ENCODE results near the gene COL17A1.

DNA sequence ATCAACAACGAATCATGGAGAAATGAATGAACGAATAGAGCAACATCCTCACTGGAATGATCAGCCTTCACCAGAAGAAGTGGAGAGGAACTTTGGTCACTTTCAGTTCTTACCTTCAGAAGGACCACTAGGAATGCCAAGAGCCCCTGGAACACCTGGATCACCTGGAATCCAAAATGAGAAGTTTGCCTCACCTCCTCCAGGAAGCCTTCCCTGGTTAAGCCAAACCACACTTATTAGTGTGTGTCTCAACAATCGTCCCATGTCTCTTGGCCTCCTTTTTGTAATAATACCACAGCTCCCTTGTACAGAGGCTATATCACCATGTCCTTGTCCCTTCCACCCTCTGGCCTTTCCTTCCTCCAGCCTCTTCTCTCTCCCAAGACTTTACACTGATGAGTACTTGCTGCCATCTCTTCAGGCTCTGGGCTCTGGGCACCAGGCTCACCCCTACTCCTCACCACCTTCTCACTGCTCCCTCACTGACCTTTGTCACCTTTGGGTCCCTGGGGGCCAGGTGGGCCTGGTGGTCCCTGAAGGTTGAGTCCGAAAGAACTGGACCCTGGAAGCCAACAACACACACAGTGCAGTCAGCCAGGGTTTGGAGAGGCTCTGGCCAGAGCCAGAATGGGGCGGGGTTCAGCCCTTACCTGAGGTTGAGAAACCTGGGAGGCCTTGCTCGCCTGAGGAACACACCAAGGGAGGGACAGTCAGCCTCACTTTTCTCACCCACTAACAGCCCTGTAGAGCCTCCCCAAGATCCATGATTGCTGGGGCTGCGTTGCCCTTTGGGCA lies 46.5 kb downstream of the COL17A1 start:
- TF ChIP-seq HCFC1 (IDR thresholded peaks at IDR 0.05; ENCODE audit: low read depth, low read length) = no peak
- TF ChIP-seq BACH1 (tag; IDR thresholded peaks at IDR 0.05) = no peak
- TF ChIP-seq, protein P1, sequence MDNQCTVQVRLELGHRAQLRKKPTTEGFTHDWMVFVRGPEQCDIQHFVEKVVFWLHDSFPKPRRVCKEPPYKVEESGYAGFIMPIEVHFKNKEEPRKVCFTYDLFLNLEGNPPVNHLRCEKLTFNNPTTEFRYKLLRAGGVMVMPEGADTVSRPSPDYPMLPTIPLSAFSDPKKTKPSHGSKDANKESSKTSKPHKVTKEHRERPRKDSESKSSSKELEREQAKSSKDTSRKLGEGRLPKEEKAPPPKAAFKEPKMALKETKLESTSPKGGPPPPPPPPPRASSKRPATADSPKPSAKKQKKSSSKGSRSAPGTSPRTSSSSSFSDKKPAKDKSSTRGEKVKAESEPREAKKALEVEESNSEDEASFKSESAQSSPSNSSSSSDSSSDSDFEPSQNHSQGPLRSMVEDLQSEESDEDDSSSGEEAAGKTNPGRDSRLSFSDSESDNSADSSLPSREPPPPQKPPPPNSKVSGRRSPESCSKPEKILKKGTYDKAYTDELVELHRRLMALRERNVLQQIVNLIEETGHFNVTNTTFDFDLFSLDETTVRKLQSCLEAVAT (IDR thresholded peaks at IDR 0.05) = no peak
- TF ChIP-seq, protein P2, sequence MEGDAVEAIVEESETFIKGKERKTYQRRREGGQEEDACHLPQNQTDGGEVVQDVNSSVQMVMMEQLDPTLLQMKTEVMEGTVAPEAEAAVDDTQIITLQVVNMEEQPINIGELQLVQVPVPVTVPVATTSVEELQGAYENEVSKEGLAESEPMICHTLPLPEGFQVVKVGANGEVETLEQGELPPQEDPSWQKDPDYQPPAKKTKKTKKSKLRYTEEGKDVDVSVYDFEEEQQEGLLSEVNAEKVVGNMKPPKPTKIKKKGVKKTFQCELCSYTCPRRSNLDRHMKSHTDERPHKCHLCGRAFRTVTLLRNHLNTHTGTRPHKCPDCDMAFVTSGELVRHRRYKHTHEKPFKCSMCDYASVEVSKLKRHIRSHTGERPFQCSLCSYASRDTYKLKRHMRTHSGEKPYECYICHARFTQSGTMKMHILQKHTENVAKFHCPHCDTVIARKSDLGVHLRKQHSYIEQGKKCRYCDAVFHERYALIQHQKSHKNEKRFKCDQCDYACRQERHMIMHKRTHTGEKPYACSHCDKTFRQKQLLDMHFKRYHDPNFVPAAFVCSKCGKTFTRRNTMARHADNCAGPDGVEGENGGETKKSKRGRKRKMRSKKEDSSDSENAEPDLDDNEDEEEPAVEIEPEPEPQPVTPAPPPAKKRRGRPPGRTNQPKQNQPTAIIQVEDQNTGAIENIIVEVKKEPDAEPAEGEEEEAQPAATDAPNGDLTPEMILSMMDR (IDR thresholded peaks at IDR 0.05 in 2 of 3, conservative IDR thresholded peaks at IDR 0.05 in 1 of 3; ENCODE audit: insufficient read depth in 2 of 3, low read depth in 1 of 3, low read length in 3 of 3) = no peak
- TF ChIP-seq MIER1 (IDR thresholded peaks at IDR 0.05; ENCODE audit: low read depth) = no peak
- TF ChIP-seq RAD21 (CRISPR knock-in tag; conservative IDR thresholded peaks at IDR 0.05 in 1 of 2, IDR thresholded peaks at IDR 0.05 in 1 of 2) = no peak
- TF ChIP-seq SRF (CRISPR knock-in tag; IDR thresholded peaks at IDR 0.05) = no peak
- no peak for TF ChIP-seq CHD2 (IDR thresholded peaks at IDR 0.05; ENCODE audit: low read depth, low read length)
- TF ChIP-seq, protein P3, sequence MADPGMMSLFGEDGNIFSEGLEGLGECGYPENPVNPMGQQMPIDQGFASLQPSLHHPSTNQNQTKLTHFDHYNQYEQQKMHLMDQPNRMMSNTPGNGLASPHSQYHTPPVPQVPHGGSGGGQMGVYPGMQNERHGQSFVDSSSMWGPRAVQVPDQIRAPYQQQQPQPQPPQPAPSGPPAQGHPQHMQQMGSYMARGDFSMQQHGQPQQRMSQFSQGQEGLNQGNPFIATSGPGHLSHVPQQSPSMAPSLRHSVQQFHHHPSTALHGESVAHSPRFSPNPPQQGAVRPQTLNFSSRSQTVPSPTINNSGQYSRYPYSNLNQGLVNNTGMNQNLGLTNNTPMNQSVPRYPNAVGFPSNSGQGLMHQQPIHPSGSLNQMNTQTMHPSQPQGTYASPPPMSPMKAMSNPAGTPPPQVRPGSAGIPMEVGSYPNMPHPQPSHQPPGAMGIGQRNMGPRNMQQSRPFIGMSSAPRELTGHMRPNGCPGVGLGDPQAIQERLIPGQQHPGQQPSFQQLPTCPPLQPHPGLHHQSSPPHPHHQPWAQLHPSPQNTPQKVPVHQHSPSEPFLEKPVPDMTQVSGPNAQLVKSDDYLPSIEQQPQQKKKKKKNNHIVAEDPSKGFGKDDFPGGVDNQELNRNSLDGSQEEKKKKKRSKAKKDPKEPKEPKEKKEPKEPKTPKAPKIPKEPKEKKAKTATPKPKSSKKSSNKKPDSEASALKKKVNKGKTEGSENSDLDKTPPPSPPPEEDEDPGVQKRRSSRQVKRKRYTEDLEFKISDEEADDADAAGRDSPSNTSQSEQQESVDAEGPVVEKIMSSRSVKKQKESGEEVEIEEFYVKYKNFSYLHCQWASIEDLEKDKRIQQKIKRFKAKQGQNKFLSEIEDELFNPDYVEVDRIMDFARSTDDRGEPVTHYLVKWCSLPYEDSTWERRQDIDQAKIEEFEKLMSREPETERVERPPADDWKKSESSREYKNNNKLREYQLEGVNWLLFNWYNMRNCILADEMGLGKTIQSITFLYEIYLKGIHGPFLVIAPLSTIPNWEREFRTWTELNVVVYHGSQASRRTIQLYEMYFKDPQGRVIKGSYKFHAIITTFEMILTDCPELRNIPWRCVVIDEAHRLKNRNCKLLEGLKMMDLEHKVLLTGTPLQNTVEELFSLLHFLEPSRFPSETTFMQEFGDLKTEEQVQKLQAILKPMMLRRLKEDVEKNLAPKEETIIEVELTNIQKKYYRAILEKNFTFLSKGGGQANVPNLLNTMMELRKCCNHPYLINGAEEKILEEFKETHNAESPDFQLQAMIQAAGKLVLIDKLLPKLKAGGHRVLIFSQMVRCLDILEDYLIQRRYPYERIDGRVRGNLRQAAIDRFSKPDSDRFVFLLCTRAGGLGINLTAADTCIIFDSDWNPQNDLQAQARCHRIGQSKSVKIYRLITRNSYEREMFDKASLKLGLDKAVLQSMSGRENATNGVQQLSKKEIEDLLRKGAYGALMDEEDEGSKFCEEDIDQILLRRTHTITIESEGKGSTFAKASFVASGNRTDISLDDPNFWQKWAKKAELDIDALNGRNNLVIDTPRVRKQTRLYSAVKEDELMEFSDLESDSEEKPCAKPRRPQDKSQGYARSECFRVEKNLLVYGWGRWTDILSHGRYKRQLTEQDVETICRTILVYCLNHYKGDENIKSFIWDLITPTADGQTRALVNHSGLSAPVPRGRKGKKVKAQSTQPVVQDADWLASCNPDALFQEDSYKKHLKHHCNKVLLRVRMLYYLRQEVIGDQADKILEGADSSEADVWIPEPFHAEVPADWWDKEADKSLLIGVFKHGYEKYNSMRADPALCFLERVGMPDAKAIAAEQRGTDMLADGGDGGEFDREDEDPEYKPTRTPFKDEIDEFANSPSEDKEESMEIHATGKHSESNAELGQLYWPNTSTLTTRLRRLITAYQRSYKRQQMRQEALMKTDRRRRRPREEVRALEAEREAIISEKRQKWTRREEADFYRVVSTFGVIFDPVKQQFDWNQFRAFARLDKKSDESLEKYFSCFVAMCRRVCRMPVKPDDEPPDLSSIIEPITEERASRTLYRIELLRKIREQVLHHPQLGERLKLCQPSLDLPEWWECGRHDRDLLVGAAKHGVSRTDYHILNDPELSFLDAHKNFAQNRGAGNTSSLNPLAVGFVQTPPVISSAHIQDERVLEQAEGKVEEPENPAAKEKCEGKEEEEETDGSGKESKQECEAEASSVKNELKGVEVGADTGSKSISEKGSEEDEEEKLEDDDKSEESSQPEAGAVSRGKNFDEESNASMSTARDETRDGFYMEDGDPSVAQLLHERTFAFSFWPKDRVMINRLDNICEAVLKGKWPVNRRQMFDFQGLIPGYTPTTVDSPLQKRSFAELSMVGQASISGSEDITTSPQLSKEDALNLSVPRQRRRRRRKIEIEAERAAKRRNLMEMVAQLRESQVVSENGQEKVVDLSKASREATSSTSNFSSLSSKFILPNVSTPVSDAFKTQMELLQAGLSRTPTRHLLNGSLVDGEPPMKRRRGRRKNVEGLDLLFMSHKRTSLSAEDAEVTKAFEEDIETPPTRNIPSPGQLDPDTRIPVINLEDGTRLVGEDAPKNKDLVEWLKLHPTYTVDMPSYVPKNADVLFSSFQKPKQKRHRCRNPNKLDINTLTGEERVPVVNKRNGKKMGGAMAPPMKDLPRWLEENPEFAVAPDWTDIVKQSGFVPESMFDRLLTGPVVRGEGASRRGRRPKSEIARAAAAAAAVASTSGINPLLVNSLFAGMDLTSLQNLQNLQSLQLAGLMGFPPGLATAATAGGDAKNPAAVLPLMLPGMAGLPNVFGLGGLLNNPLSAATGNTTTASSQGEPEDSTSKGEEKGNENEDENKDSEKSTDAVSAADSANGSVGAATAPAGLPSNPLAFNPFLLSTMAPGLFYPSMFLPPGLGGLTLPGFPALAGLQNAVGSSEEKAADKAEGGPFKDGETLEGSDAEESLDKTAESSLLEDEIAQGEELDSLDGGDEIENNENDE (IDR thresholded peaks at IDR 0.05; ENCODE audit: low read depth, low read length) = no peak
- TF ChIP-seq POLR2AphosphoS2 (IDR thresholded peaks at IDR 0.05; ENCODE audit: low read length) = no peak
- no peak for TF ChIP-seq CHCHD3 (CRISPR knock-in tag; IDR thresholded peaks at IDR 0.05)
- TF ChIP-seq YBX1 (IDR thresholded peaks at IDR 0.05) = no peak
- no peak for TF ChIP-seq KLF1 (tag; IDR thresholded peaks at IDR 0.05)
- TF ChIP-seq MAFK (IDR thresholded peaks at IDR 0.05; ENCODE audit: low read length) = no peak
